HEK293 (cell line): ENCODE data around the gene SCYL3.

Experiments
- CTCF ChIA-PET: fragments of 350-600 bp; formaldehyde crosslinking; extraction: SDS; loops from one replicate; lab custom pipeline; 2021; ENCODE audit warnings: antibody characterized with exemption; lab: Yijun Ruan, JAX
- POLR2A ChIA-PET: fragments of 300-600 bp; formaldehyde crosslinking; extraction: SDS; loops from one replicate; lab custom pipeline; 2020; ENCODE audit warnings: antibody characterized with exemption, inconsistent platforms; lab: Yijun Ruan, JAX
- H3K27ac ChIP-seq: fragments of 200-500 bp; sonication (Bioruptor generic); 2 replicates; pipeline ENCODE4 v1.5.1; 2014; ENCODE audit warnings: low read depth, low read length, control low read depth, inconsistent platforms; ENCODE audit errors: extremely low read depth
- H3K36me3 ChIP-seq, 2 experiments: fragments of 200-500 bp in 1 of 2; sonication (Bioruptor generic) in 1 of 2; 1 replicate in 1 of 2; 2 replicates in 1 of 2; pipeline ENCODE4 v1.5.1; 2014 to 2017; ENCODE audit warnings: inconsistent platforms in 2 of 2, low read length in 2 of 2; ENCODE audit not compliant: control insufficient read depth in 2 of 2, insufficient read depth in 1 of 2
- H3K4me1 ChIP-seq: fragments of 200-500 bp; sonication (Bioruptor generic); 2 replicates; pipeline ENCODE4 v1.5.1; 2014; ENCODE audit warnings: mild to moderate bottlenecking, low read length, inconsistent platforms; ENCODE audit not compliant: control insufficient read depth, insufficient read depth
- H3K4me3 ChIP-seq: 2 replicates; pipeline ENCODE4 v1.5.1; 2011; ENCODE audit warnings: low read depth, mild to moderate bottlenecking, control low read depth, low read length, moderate library complexity
- H3K9me3 ChIP-seq: fragments of 200-500 bp; sonication (Bioruptor generic); 2 replicates; pipeline ENCODE4 v1.5.1; 2014; ENCODE audit warnings: low read depth, low read length, inconsistent platforms; ENCODE audit not compliant: control insufficient read depth, insufficient read depth
- PRDM1 ChIP-seq: fragments of 450-650 bp; formaldehyde crosslinking; IDR thresholded peaks from 2 replicates; pipeline ENCODE4; 2016; ENCODE audit warnings: missing biosample characterization, missing genetic modification characterization
- SCRT1 ChIP-seq: fragments of 450-650 bp; formaldehyde crosslinking; IDR thresholded peaks from 2 replicates; pipeline ENCODE4 v1.5.1; 2016; ENCODE audit warnings: missing biosample characterization, missing genetic modification characterization, borderline replicate concordance
- SCRT2 ChIP-seq: fragments of 450-650 bp; formaldehyde crosslinking; IDR thresholded peaks from 2 replicates; pipeline ENCODE4 v1.5.1; 2016; ENCODE audit warnings: missing biosample characterization, missing genetic modification characterization
- ZBTB48 ChIP-seq: fragments of 450-650 bp; formaldehyde crosslinking; IDR thresholded peaks from 2 replicates; pipeline ENCODE4 v1.5.1; 2016; ENCODE audit warnings: missing biosample characterization, missing genetic modification characterization
- ZNF223 ChIP-seq: fragments of 450-650 bp; formaldehyde crosslinking; IDR thresholded peaks from 2 replicates; pipeline ENCODE4 v1.5.1; 2016; ENCODE audit warnings: missing biosample characterization, missing genetic modification characterization
- ZNF354C ChIP-seq: fragments of 450-650 bp; formaldehyde crosslinking; IDR thresholded peaks from 2 replicates; pipeline ENCODE4 v1.5.1; 2016; ENCODE audit warnings: missing biosample characterization, missing genetic modification characterization, low read depth, borderline replicate concordance
- ZNF654 ChIP-seq: fragments of 450-650 bp; formaldehyde crosslinking; IDR thresholded peaks from 2 replicates; pipeline ENCODE4 v1.5.1; 2016; ENCODE audit warnings: low read depth, missing biosample characterization, missing genetic modification characterization
- TF ChIP-seq, protein P1 (sequence below): fragments of 450-650 bp; formaldehyde crosslinking; IDR thresholded peaks from 2 replicates; pipeline ENCODE4 v1.5.1; 2016; ENCODE audit warnings: missing biosample characterization, missing genetic modification characterization, borderline replicate concordance
- TF ChIP-seq, protein P2 (sequence below): fragments of 450-650 bp; formaldehyde crosslinking; IDR thresholded peaks from 2 replicates; pipeline ENCODE4 v1.5.1; 2016; ENCODE audit warnings: missing biosample characterization, missing genetic modification characterization, low read depth
- TF ChIP-seq, protein P3 (sequence below): fragments of 450-650 bp; formaldehyde crosslinking; IDR thresholded peaks from 2 replicates; pipeline ENCODE4 v1.5.1; 2016; ENCODE audit warnings: missing biosample characterization, missing genetic modification characterization

SCYL3 gene

DNA sequence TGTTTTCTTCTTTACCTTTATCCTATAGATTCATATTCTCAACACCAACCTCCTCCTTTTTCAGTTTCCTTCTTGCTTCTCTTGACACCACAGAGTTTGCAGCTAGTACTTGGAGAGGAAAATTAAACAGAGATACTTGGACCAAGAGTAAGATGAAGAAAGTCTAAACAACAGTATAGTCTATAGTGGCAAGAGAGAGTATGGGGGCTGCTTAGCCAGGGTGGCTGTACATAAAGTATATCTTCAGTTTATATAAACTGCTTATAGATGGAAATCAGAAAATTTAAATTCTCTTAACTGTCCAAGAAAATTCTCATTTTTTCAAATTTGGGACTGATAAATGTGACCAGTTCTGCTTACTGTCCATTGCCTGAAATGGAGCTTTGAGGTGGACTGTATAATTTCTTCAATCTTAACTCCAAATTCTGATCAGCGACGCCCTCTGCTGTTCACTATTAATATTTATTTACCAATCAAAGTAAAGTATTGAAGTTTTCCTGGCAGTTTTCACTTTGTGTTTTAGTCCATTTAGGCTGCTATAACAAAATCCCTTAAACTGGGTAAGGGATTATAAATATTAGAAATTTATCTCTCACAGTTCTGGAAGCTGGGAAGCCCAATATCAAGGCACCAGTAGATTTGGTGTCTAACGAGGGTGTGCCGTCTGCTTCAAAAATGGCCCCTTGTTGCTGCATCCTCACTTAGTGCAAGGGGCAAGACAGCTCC, 84.2 kb downstream of the SCYL3 start:
- H3K9me3 ChIP-seq, result no peaks in the 10 kb centered on the region
- H3K4me3 ChIP-seq, result no peak overlapping the region
- no peak overlapping the region for H3K27ac ChIP-seq
- no peaks in the 10 kb centered on the region for H3K4me1 ChIP-seq
- CTCF ChIA-PET, result interaction anchor here (0.5 to 3.5 kb wide), 28 partner anchors 8 to 883 kb away, joined by 3 to 43 read pairs (median 4); partner anchors contain the start of gene SELE
- TF ChIP-seq ZNF354C (no peak), PRDM1 (tag by site-specific recombination) (peak; percentile 3; the same call in 1 of the 2 replicates), ZBTB48 (tag by site-specific recombination) (no peak), ZNF654 (tag by site-specific recombination) (peak; percentile 35)
- TF ChIP-seq, protein P1, sequence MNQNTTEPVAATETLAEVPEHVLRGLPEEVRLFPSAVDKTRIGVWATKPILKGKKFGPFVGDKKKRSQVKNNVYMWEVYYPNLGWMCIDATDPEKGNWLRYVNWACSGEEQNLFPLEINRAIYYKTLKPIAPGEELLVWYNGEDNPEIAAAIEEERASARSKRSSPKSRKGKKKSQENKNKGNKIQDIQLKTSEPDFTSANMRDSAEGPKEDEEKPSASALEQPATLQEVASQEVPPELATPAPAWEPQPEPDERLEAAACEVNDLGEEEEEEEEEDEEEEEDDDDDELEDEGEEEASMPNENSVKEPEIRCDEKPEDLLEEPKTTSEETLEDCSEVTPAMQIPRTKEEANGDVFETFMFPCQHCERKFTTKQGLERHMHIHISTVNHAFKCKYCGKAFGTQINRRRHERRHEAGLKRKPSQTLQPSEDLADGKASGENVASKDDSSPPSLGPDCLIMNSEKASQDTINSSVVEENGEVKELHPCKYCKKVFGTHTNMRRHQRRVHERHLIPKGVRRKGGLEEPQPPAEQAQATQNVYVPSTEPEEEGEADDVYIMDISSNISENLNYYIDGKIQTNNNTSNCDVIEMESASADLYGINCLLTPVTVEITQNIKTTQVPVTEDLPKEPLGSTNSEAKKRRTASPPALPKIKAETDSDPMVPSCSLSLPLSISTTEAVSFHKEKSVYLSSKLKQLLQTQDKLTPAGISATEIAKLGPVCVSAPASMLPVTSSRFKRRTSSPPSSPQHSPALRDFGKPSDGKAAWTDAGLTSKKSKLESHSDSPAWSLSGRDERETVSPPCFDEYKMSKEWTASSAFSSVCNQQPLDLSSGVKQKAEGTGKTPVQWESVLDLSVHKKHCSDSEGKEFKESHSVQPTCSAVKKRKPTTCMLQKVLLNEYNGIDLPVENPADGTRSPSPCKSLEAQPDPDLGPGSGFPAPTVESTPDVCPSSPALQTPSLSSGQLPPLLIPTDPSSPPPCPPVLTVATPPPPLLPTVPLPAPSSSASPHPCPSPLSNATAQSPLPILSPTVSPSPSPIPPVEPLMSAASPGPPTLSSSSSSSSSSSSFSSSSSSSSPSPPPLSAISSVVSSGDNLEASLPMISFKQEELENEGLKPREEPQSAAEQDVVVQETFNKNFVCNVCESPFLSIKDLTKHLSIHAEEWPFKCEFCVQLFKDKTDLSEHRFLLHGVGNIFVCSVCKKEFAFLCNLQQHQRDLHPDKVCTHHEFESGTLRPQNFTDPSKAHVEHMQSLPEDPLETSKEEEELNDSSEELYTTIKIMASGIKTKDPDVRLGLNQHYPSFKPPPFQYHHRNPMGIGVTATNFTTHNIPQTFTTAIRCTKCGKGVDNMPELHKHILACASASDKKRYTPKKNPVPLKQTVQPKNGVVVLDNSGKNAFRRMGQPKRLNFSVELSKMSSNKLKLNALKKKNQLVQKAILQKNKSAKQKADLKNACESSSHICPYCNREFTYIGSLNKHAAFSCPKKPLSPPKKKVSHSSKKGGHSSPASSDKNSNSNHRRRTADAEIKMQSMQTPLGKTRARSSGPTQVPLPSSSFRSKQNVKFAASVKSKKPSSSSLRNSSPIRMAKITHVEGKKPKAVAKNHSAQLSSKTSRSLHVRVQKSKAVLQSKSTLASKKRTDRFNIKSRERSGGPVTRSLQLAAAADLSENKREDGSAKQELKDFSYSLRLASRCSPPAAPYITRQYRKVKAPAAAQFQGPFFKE, result no peak
- TF ChIP-seq, protein P2, sequence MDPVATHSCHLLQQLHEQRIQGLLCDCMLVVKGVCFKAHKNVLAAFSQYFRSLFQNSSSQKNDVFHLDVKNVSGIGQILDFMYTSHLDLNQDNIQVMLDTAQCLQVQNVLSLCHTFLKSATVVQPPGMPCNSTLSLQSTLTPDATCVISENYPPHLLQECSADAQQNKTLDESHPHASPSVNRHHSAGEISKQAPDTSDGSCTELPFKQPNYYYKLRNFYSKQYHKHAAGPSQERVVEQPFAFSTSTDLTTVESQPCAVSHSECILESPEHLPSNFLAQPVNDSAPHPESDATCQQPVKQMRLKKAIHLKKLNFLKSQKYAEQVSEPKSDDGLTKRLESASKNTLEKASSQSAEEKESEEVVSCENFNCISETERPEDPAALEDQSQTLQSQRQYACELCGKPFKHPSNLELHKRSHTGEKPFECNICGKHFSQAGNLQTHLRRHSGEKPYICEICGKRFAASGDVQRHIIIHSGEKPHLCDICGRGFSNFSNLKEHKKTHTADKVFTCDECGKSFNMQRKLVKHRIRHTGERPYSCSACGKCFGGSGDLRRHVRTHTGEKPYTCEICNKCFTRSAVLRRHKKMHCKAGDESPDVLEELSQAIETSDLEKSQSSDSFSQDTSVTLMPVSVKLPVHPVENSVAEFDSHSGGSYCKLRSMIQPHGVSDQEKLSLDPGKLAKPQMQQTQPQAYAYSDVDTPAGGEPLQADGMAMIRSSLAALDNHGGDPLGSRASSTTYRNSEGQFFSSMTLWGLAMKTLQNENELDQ (tag by site-specific recombination), result no peak
- TF ChIP-seq, protein P3, sequence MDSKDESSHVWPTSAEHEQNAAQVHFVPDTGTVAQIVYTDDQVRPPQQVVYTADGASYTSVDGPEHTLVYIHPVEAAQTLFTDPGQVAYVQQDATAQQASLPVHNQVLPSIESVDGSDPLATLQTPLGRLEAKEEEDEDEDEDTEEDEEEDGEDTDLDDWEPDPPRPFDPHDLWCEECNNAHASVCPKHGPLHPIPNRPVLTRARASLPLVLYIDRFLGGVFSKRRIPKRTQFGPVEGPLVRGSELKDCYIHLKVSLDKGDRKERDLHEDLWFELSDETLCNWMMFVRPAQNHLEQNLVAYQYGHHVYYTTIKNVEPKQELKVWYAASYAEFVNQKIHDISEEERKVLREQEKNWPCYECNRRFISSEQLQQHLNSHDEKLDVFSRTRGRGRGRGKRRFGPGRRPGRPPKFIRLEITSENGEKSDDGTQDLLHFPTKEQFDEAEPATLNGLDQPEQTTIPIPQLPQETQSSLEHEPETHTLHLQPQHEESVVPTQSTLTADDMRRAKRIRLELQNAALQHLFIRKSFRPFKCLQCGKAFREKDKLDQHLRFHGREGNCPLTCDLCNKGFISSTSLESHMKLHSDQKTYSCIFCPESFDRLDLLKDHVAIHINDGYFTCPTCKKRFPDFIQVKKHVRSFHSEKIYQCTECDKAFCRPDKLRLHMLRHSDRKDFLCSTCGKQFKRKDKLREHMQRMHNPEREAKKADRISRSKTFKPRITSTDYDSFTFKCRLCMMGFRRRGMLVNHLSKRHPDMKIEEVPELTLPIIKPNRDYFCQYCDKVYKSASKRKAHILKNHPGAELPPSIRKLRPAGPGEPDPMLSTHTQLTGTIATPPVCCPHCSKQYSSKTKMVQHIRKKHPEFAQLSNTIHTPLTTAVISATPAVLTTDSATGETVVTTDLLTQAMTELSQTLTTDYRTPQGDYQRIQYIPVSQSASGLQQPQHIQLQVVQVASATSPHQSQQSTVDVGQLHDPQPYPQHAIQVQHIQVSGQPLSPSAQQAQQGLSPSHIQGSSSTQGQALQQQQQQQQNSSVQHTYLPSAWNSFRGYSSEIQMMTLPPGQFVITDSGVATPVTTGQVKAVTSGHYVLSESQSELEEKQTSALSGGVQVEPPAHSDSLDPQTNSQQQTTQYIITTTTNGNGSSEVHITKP (tag by site-specific recombination), result no peak
- POLR2A ChIA-PET, result no interaction called here
- H3K36me3 ChIP-seq, result peaks cover 25 to 74% of the 10 kb centered on the region in 2 experiments

DNA sequence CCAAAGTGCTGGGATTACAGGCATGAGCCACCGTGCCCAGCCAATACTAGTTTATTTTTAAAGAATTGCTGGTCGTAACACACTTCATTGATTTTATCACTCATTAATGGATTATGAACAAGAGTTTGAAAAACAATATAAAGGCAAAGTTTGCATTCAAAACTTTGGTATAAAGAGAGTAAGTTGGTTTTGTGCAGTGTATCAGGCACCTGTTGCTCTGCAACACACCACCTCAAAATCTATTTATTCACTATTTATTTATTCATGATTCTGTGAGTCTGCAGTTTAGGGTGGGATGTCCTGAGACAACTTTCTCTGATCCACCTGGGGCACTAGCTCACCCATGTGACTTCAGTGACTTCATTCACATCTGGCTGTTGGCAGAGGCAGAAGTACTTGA, 88.8 kb downstream of the SCYL3 start:
- H3K4me3 ChIP-seq, result no peak overlapping the region
- H3K27ac ChIP-seq, result no peak overlapping the region
- ChIA-PET POLR2A (no interaction called here), CTCF (no interaction called here)
- H3K4me1 ChIP-seq, result no peaks in the 10 kb centered on the region
- H3K36me3 ChIP-seq, result peaks cover 35 to 79% of the 10 kb centered on the region in 2 experiments
- TF ChIP-seq SCRT2 (tag by site-specific recombination), result peak; percentile 91
- TF ChIP-seq ZNF223, result no peak
- peak; percentile 41; the same call in 1 of the 2 replicates for TF ChIP-seq SCRT1 (tag by site-specific recombination)
- TF ChIP-seq, all 188 proteins: peak for 2
- no peaks in the 10 kb centered on the region for H3K9me3 ChIP-seq
